Putamen (tissue), 1 donor: Measurements from ENCODE around the gene OPHN1.

ENCODE experiments used
- DNase-seq: peaks from one replicate; pipeline ENCODE4 v3.0.0-alpha.2; 2016; ENCODE audit warnings: low spot score

Gene OPHN1, protein sequence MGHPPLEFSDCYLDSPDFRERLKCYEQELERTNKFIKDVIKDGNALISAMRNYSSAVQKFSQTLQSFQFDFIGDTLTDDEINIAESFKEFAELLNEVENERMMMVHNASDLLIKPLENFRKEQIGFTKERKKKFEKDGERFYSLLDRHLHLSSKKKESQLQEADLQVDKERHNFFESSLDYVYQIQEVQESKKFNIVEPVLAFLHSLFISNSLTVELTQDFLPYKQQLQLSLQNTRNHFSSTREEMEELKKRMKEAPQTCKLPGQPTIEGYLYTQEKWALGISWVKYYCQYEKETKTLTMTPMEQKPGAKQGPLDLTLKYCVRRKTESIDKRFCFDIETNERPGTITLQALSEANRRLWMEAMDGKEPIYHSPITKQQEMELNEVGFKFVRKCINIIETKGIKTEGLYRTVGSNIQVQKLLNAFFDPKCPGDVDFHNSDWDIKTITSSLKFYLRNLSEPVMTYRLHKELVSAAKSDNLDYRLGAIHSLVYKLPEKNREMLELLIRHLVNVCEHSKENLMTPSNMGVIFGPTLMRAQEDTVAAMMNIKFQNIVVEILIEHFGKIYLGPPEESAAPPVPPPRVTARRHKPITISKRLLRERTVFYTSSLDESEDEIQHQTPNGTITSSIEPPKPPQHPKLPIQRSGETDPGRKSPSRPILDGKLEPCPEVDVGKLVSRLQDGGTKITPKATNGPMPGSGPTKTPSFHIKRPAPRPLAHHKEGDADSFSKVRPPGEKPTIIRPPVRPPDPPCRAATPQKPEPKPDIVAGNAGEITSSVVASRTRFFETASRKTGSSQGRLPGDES

DNA sequence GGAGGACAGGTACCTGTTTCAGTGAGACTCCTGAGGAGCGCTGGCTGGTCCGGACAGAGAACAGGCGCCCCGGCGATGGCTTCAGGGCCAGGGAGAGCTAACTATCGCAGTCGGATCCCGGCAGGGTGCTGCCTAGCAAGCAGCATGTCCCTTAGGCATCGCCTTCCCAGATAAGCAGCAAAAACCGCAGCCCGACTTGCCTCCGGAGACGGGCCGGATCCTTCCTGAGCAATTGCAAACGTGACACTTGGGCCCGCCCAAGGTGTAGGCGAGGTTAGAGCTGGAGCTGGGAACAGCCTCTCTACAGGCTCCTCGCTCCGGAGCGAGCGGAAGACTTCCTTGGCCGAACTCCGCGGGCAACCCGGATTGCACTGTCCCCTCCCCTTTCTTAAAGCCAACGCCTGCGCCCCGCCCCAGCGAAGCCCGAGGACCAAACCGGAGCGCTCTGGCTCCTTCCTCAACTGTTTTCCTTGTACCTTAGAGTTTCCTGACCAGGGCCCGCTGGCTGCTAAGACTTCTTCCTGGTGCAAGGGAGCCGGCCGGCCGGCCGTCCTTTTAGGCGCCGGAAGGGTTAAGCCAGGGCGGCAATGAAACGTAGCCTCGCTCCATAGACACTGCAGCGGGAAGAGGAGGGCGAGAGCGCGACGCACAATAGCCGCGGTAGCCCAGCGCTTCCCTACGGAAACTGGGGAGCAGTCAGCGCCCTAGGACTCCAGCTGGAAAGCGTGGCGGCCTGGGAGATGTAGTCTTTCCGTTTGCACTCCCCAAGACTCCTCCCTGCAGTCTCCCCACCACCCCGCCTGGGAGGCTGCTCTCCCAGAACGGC is at the start of gene OPHN1:
Gene OPHN1 (minus strand): TSS at position 341 of the 826 bp plus-strand sequence. CDS start 475 bp downstream, outside the sequence.
- peak; percentile 76 for DNase-seq

DNA sequence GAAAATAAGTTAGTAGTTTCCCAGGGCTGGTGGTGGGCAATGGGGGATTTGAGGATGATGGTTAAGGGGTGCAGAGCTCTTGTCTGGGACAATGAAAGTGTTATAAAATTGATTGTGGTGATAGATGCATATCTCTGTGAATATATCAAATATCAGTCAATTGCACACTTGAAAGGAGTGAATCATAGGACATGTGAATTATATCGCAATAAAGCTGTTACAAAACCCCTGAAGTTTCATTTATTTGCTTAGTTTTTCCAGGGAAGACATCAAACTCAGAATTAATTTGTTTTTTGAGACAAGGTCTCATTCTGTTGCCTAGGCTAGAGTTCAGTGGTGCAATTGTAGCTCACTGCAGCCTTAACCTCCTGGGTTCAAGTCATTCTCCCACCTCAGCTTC is 47.7 kb upstream of the OPHN1 start:
- no peak for DNase-seq

DNA sequence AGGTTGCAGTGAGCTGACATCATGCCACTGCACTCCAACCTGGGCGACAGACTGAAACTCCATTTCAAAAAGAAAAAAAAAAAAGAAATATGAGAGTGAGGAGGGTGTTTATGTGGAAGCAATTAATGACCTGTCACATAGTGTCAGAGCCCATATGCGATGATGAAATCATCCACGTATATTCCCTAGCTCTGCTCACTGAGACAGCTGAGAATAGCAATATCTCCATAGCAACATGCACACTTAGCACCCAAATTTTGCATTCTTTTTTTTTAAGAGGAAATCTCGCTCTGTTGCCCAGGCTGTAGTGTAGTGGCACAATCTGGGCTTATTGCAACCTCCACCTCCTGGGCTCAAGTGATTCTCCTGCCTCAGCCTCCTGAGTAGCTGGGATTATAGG is 31.5 kb upstream of the OPHN1 start:
- no peak for DNase-seq

DNA sequence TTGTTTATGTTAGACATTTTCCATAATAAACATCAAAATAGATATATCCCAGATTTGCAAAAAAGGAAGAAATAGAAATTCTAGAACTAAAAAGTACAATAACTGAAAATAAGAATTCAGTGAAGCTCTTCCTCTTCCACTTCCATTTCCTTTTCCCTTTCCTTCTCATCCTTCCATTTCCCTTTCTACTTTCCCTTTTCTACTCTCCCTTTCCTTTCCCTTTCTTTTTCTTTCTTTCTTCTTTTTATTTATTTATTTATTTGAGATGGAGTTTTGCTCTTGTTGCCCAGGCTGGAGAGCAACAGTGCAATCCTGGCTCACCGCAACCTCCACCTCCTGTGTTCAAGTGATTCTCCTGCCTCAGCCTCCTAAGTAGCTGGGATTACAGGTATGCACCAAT is 30.6 kb upstream of the OPHN1 start:
- no peak for DNase-seq

DNA sequence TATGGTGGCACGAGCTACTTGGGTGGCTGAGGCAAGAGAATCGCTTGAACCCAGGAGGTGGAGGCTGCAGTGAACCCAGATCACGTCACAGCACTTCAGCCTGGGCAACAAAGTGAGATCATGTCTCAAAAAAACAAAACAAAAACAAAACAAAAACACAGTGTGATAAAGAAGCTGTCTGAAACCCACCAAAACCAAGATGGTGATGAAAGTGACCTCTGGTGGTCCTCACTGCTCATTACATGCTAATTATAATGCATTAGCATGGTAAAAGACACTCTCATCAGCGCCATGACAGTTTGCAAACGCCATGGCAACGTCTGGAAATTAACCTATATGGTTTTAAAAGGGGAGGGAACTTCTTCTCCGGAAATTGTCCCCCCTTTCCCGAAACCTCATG is 29.4 kb upstream of the OPHN1 start:
- peak; percentile 19 for DNase-seq

DNA sequence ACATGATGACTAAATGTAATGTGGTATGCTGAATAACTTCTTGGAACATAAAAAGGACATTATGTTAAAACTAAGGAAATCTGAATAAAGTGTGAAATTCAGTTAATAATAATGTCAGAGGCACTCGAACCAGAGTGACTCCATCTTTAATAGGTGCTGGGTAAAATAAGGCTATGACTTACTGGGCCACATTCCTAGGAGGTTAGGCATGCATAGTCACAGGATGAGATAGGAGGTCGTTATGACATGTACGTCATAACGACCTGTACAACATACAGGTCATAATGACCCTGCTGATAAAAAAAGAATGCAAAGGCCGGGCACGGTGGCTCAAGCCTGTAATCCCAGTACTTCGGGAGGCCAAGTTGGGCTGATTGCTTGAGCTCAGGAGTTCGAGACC is 28.9 kb upstream of the OPHN1 start:
- DNase-seq: no peak

DNA sequence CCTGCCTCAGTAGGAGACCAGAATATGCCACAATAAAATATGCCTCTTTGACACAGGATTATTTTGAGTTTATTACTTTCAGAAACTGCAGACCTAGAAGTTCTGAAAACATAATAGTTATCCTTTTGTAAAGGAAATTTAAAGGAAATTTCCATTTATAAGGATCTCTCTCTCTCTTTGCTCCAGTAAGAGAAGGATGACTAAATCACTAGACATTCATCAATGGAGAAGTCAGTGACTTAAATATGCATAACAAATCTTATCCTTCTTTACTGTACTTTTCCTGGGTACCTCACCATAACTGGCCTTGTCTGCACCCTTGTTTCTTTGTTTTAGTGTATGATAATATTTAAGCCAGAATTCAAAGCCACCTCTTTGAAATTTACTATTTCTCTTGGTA is 28.3 kb upstream of the OPHN1 start:
- DNase-seq: no peak

DNA sequence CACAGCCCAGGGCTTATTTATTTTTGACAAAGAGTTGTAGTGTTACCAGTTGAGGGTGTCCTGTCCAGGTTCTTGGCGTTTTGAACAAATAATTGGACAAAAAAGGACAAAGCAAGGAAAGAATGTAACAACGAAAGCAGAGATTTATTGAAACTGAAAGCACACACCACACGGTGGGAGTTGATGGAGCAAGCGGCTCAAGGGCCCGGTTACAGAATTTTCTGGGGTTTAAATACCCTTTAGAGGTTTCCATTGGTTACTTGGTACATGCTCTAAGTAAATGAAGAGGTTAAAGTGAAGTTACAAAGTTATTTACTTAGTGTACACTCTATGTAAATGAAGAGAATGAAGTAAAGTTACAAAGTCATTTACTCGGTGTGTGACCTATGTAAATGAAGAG is 27.8 kb upstream of the OPHN1 start:
- no peak for DNase-seq

DNA sequence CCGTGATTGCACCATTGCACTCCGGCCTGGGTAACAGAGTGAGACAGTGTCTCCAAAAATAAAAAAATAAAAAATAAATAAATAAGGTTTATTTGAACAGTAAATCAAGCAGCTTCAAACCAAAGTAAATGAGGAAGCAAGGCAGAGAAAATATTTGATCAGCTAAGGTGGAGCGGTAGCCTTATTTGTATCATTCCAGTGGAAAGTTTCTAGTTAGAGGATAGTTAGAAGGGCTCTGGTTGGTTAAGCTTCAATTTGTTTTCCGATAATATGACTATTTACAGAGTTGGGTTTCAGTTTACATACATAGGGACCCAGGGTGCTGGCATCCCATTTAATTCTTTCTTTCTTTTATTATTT is 21.8 kb upstream of the OPHN1 start:
- DNase-seq: no peak

DNA sequence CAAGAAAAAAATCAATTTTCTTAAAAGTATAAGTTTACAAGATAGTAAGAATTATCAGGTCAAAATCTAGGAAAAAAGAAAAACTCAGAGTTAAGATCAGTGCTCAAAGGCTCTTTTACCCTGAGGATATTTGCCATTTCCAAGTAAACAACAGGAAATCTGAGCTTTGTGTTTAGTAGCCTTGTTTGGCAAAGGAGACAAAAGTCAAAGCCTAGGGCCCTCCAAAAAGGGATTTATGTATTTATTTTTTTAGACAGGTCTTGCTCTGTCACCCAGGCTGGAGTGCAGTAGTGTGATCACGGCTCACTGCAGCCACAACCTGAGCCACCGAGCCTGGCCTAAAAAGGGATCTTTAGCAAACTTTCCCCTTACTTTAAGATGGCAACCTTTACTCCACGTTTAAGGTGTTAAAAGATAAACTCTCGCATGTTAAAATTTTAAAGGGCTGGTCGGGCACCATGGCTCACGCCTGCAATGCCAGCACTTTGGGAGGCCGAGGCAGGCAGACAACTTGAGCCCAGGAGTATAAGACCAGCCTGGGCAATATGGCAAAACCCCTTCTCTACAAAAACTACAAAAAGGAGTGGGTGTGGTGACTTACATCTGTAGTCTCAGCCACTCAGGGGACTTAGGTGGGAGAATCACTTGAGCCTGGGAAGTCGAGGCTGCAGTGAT is 21.3 kb upstream of the OPHN1 start:
- no peak for DNase-seq

DNA sequence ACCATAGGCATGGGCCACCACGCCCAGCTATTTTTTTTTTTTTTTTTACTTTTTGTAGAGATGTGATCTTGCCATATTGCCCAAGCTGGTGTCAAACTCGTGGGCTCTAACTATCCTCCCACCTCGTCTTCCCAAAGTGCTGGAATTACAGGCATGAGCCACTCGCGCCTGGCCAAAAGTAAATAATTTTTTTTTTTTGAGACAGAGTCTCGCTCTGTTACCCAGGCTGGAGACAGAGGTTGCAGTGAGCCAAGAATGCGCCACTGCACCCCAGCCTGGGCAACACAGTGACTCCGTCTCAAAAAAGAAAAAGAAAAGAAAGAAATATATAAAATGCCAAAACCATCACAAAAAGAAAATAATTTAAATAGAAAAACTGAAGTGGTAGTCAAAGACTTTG is 18.4 kb upstream of the OPHN1 start:
- DNase-seq: no peak

DNA sequence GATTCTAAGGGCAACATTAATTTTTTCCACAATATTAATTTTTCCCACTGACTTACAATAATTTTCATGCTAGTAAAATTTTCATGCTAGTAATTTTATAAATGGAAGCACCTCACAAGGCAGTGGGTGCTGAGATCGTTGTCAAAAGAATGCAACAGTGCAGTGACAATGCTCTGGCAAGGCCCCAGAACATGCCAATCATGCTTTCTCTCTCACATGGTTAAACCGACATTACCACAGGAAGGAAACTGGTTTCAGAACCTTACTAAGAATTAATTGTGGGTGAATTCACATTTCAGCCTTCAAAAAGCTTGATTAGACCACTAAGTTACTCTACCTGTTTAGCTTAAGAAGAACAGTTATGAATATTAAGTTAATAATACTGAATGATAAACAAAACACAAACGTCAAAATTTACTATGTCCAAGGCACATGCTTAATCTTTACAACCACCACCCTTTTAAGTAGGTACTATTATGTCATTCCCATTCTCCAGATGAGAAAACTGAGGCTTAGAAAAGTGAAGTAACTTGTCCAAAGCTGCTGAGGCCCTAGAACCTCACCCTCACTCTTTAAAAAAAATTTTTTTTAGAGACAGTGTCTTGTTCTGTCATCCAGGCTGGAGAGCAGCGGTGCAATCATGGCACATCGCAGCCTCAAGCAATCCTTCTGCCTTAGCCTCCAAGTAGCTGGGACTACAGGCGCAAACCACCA is 10.0 kb upstream of the OPHN1 start:
- no peak for DNase-seq

DNA sequence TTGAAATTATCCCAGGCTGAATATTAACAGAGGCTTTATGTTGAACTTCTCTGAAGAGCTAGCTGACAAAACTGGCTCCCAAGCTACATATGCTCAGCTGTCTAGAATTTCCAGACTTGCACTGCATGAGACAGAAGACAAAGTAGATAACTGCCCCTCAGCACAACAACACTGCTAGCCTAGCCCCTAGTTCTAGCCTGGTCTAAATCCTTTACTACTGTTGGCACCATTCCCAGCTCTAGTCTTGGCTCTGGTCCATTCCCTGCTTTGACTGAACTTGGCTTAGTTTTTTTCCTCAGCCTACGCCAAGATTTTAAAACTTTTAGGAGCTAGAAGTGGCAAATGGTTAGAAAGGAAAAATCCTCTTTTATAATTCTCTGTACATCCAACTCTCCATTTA is 7.6 kb upstream of the OPHN1 start:
- DNase-seq: peak; percentile 28

DNA sequence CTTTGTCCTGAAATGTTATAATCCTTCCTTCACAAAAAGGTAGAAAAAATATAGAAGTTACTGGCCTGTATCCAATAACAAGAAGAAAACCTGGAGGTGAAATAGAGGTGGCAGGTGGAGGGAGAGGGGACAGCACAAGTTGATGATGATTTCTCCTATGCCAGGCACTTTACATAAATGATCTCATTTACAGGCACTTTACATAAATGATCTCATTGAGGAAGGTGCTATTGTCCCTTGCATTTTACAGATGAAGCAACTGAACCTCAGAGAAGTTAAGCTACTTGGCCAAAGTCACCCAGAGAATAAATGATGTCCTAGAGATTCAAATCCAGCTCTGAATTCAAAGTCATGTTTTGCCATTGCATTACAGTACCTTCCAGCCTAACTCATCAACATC is 7.1 kb upstream of the OPHN1 start:
- DNase-seq: no peak

DNA sequence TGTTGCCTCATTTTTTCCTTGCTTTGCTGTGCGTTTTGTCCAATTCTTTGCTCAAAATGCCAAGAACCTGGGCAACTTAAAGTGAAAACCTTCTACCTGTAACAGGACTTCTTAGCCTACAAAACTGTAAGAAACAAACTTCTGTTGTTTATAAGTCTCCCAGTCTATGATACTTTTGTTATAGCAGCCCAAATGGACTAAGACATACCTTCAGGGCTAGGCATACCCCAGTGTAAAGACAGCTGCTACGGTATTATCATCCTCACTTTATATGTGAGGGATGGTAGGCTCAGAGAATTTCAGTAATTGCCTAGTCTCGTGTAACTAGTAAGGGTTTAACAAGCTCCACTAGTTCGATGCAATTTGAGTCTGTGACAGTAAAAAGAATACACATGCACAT is 6.0 kb upstream of the OPHN1 start:
- DNase-seq: no peak

DNA sequence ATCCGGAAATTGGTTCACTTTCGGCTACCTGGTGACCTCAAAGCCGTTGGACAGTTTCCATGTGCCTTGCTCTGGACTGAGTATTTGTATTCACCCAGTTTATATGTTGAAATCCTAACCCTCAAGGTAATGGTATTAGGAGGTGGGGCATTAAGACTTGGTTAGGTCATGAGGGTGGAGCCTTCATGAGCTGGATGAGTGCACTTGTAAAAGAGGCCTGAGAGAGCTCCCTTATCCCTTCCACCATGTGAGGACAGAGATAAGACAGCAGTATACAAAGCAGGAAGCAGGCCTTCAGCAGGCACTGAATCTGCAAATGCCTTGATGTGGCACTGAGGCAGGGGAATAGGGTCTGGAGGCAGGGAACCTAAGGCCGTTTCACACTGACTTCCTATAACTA is 5.3 kb upstream of the OPHN1 start:
- no peak for DNase-seq

DNA sequence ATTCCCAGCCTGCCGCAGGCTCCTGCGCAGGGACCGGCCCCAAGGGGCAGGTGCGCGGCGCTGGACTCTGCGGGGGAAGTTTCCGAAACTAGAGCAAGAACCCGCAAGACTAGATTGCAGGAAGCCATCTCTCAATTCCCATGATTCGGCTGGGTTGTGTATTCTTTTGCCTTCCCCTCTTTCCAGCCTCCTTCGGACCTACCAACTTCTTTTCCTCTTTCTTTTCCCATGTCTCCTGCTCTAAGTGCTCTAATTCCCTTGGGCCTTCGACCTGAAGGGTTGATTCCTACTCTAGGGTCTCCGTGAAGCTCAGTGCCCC is 645 bp upstream of the OPHN1 start:
- no peak for DNase-seq

DNA sequence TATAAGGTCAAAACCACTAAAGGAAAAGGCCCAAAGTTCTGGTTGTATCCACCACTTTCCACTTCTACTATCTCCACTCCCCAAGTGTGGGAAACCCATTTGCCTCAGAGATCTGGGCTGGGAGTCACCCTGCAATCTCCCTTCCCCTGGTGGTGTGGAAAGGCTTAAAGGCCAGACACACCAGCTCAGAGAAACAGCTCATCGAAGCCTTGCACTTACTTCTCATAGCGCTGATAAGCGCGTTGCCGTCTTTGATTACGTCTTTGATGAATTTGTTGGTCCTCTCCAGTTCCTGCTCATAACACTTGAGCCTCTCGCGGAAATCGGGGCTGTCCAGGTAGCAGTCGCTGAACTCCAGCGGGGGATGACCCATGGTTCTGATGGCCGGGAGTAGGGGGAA is 647 bp downstream of the OPHN1 start:
- DNase-seq: no peak

DNA sequence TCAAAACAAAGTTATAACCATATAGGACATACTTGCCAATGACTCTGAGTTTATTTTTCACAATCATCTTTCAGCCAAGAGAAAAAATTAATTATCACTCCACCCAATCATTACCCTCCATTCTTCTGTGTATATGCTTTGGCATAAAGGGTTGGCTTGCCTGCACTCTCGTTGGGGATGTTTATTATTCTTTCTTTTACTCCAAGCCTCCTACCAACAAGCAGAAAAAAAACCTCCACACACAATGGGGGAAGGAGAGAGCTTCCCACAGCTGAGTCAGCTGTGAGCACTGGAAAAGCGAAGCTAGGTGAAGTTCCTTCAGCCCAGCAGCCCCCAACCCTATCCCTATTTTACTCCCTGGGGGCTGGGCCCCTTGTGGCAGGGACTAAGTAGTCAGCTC is 1.5 kb downstream of the OPHN1 start:
- no peak for DNase-seq

DNA sequence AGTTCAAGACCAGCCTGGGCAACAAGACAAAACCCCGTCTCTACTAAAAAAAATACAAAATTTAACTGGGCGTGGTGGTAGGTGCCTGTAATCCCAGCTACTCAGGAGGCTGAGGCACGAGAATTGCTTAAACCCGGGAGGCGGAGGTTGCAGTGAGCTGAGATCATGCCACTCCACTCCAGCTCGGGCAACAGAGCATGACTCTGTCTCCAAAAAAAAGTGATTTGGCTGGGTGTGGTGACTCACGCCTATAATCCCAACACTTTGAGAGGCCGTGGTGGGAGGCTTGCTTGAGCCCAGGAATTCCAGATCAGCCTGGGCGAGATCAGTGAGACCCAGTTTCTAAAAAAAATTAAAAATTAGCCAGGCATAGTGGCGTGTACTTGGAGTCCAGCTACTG is 4.1 kb downstream of the OPHN1 start:
- DNase-seq: no peak

DNA sequence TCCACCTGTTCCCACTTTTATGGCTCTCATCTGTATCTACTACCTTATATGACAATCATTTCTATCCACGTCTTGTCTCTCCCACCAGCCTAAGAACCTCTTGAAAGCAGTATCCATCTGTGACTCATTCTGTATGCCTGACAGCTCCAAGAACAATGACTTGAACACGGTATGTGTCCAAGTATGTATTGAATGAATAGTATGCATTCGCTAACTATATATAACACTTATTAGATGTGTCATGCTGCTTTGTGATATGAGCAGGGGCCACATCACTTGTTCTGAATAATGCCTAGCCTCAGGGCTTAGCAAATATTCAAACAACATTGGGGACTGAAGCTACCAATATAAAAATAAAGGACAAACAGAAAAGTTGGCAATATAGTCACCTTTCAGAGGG is 4.9 kb downstream of the OPHN1 start:
- no peak for DNase-seq

DNA sequence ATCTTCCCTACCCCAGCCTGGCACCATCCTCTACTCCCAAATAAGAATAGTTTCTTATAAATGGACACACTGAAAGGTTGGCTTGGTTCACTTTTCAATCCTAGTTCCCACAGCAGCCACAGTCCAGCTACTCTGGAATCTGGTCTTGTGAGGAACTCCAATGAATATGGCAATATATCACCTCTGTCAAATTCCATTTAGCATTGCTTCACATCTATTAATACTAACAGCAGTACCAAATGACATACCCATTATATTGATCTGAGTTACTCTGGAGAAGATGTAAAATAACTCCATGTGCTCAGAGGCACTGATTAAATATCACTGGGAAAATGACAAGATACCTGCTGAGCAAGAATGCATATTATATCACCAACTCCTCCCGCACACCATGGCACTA is 8.6 kb downstream of the OPHN1 start:
- DNase-seq: no peak
